DND-41 (cell line): ENCODE measurements around the gene DNAJC5.
"Not testable (repeated sequence)": the region's sequence is repeated elsewhere in the genome, so short reads cannot be mapped to it uniquely, and the experiment has no call there.

ENCODE experiments used
- CTCF ChIP-seq: IDR thresholded peaks from 2 replicates; pipeline ENCODE4 v1.5.1; 2012; ENCODE audit warnings: borderline replicate concordance, low read length, moderate library complexity, mild to moderate bottlenecking; ENCODE audit not compliant: poor library complexity, severe bottlenecking; ENCODE audit errors: extremely low read depth
- EZH2 ChIP-seq: IDR thresholded peaks from 3 replicates; pipeline ENCODE4 v1.6.1; 2012; ENCODE audit warnings: borderline replicate concordance, low read depth, mild to moderate bottlenecking, moderate library complexity, low read length, inconsistent platforms; ENCODE audit not compliant: severe bottlenecking

GRCh38 chr20:63853733-63854068 lies 41.2 kb upstream of the DNAJC5 start:
- TF ChIP-seq CTCF, EZH2: not testable (repeated sequence)
